ENCODE results near the gene RRN3. TPM values are rescaled to one million over a fixed set of nuclear protein-coding genes. Genes with fewer than 3 reads are reported as not detected.
"Not testable (repeated sequence)": the region's sequence is repeated elsewhere in the genome, so short reads cannot be mapped to it uniquely, and the experiment has no call there.

The RRN3 gene
- total RNA-seq, 4 donors from 2014 or later: 24.7 to 56.9 (median 38.1) TPM

GRCh38 chr16:15134752-15135482, 40.8 kb upstream of the RRN3 start:
- not testable (repeated sequence) for DNase-seq, H3K27me3 ChIP-seq

GRCh38 chr16:15133554-15133953, 39.5 kb upstream of the RRN3 start:
- intact Hi-C loops (cut with DNase I; ENCODE audit: low total_unique reads); H3K27me3 ChIP-seq; H3K27ac ChIP-seq; H3K36me3 ChIP-seq; H3K4me1 ChIP-seq; H3K4me3 ChIP-seq; H3K9me3 ChIP-seq: not testable (repeated sequence)
- peak in 1 of 2 donors; percentile 8 for DNase-seq

More at GRCh38 chr16:15134752-15135482, 40.8 kb upstream of the RRN3 start:
- H3K4me1 ChIP-seq; H3K4me3 ChIP-seq; H3K9me3 ChIP-seq; H3K36me3 ChIP-seq; intact Hi-C loops (cut with DNase I; ENCODE audit: low total_unique reads); H3K27ac ChIP-seq: not testable (repeated sequence)

GRCh38 chr16:15132719-15133428, 38.8 kb upstream of the RRN3 start:
- intact Hi-C loops (cut with DNase I; ENCODE audit: low total_unique reads); H3K27ac ChIP-seq; H3K4me1 ChIP-seq; H3K9me3 ChIP-seq; H3K36me3 ChIP-seq; H3K27me3 ChIP-seq; H3K4me3 ChIP-seq: not testable (repeated sequence)
- peak in 1 of 2 donors; percentile 5 for DNase-seq

GRCh38 chr16:15130943-15131700, 37.0 kb upstream of the RRN3 start:
- H3K27ac ChIP-seq; H3K27me3 ChIP-seq; H3K36me3 ChIP-seq; H3K4me3 ChIP-seq; DNase-seq; H3K9me3 ChIP-seq; H3K4me1 ChIP-seq; intact Hi-C loops (cut with DNase I; ENCODE audit: low total_unique reads): not testable (repeated sequence)

GRCh38 chr16:15130256-15130932, 36.3 kb upstream of the RRN3 start:
- H3K9me3 ChIP-seq; H3K27me3 ChIP-seq; H3K4me1 ChIP-seq; intact Hi-C loops (cut with DNase I; ENCODE audit: low total_unique reads); DNase-seq; H3K36me3 ChIP-seq; H3K4me3 ChIP-seq; H3K27ac ChIP-seq: not testable (repeated sequence)

- H3K4me1 ChIP-seq; intact Hi-C loops (cut with DNase I; ENCODE audit: low total_unique reads); DNase-seq; H3K27ac ChIP-seq; H3K36me3 ChIP-seq; H3K27me3 ChIP-seq; H3K4me3 ChIP-seq; H3K9me3 ChIP-seq: not testable (repeated sequence)
Measured at GRCh38 chr16:15127641-15128425, 33.8 kb upstream of the RRN3 start.

- H3K27ac ChIP-seq; H3K36me3 ChIP-seq; H3K4me1 ChIP-seq; H3K27me3 ChIP-seq; intact Hi-C loops (cut with DNase I; ENCODE audit: low total_unique reads); H3K4me3 ChIP-seq; H3K9me3 ChIP-seq; DNase-seq: not testable (repeated sequence)
Measured at GRCh38 chr16:15100372-15100987, 6.4 kb upstream of the RRN3 start.

- H3K27me3 ChIP-seq; H3K4me1 ChIP-seq; H3K27ac ChIP-seq; intact Hi-C loops (cut with DNase I; ENCODE audit: low total_unique reads); H3K36me3 ChIP-seq; H3K9me3 ChIP-seq; H3K4me3 ChIP-seq; DNase-seq: not testable (repeated sequence)
Measured at GRCh38 chr16:15099366-15099909, 5.4 kb upstream of the RRN3 start.

- H3K4me3 ChIP-seq; H3K36me3 ChIP-seq; DNase-seq; H3K27me3 ChIP-seq; H3K9me3 ChIP-seq; intact Hi-C loops (cut with DNase I; ENCODE audit: low total_unique reads); H3K4me1 ChIP-seq; H3K27ac ChIP-seq: not testable (repeated sequence)
Measured at GRCh38 chr16:15096583-15096972, 2.5 kb upstream of the RRN3 start.

GRCh38 chr16:15093571-15093954, 509 bp downstream of the RRN3 start:
- H3K9me3 ChIP-seq; H3K27me3 ChIP-seq; DNase-seq; H3K36me3 ChIP-seq; intact Hi-C loops (cut with DNase I; ENCODE audit: low total_unique reads); H3K4me1 ChIP-seq: not testable (repeated sequence)
- peak overlapping the region; percentile 76 to 79 for H3K27ac ChIP-seq
- H3K4me3 ChIP-seq: peak overlapping the region; percentile 64 to 76

- H3K4me1 ChIP-seq; H3K27ac ChIP-seq; DNase-seq; H3K36me3 ChIP-seq; H3K27me3 ChIP-seq; H3K4me3 ChIP-seq; intact Hi-C loops (cut with DNase I; ENCODE audit: low total_unique reads); H3K9me3 ChIP-seq: not testable (repeated sequence)
Measured at GRCh38 chr16:15090663-15091269, 3.3 kb downstream of the RRN3 start.
